ENCODE results near the gene KIF3A. TPM values are rescaled to one million over a fixed set of nuclear protein-coding genes. Genes with fewer than 3 reads are reported as not detected.

The KIF3A gene
- total RNA-seq, 2 donors from 2014 or later = 17.4 to 34.5 TPM

Other genes starting within 250 kb of the KIF3A start
- gene IRF1, start 246.8 kb downstream of the KIF3A start, total RNA-seq = 100 to 1,000 TPM; 351 to 512 TPM
- 1 to 10 TPM; 7.2 to 9.5 TPM for gene IL5, start 194.0 kb downstream of the KIF3A start, total RNA-seq
- gene RAD50, start 180.6 kb downstream of the KIF3A start, total RNA-seq = 10 to 100 TPM; 24.9 to 41.8 TPM
- 10 to 100 TPM in 1 of 2 donors, 1 to 10 TPM in 1; 8.4 to 19.6 TPM for gene IL13, start 79.4 kb downstream of the KIF3A start, total RNA-seq
- 1 to 10 TPM in 1 of 2 donors, not detected in 1; 2.6 TPM for gene IL4, start 63.6 kb downstream of the KIF3A start, total RNA-seq
- gene CCNI2, start 9.9 kb upstream of the KIF3A start, total RNA-seq = 1 to 10 TPM; 1.1 to 3.9 TPM
- gene SEPTIN8, start 39.7 kb upstream of the KIF3A start, total RNA-seq = 10 to 100 TPM; 16.2 to 30.4 TPM
- not detected for gene SOWAHA, start 75.8 kb upstream of the KIF3A start, total RNA-seq
- 1 to 10 TPM; 5.4 to 8.0 TPM for gene SHROOM1, start 93.1 kb upstream of the KIF3A start, total RNA-seq
- gene GDF9, start 128.9 kb upstream of the KIF3A start, total RNA-seq = under 1 TPM; 0.50 to 0.93 TPM
- 100 to 1,000 TPM; 330 to 366 TPM for gene UQCRQ, start 129.1 kb upstream of the KIF3A start, total RNA-seq
- 1 to 10 TPM; 2.7 to 5.6 TPM for gene LEAP2, start 136.1 kb upstream of the KIF3A start, total RNA-seq
- gene AFF4, start 226.1 kb upstream of the KIF3A start, total RNA-seq = 10 to 100 TPM; 39.7 to 40.4 TPM

All from natural killer cell treated with Interleukin-12 subunit alpha and Interleukin-12 subunit beta and Interleukin-15 and Interleukin-18, amount 100 ng/mL, for 72 hours (primary cell).